H9 (cell line): Measurements from ENCODE around the gene SLC52A1. TPM values are rescaled to one million over a fixed set of nuclear protein-coding genes. Genes with fewer than 3 reads are reported as not detected.
A peak's percentile ranks its signal among the peaks of the same experiment; 100 is the strongest.

Experiments
- DNase-seq: peaks from one replicate; pipeline ENCODE4 v3.0.0-alpha.2; 2017
- H2AFZ ChIP-seq: one replicate; pipeline ENCODE4 v1.6.1; 2013; ENCODE audit warnings: mild to moderate bottlenecking, low read length, control low read depth, moderate library complexity
- H2AK5ac ChIP-seq: 2 replicates; pipeline ENCODE4 v1.6.1; 2013; ENCODE audit warnings: low read length, control low read depth, mixed read lengths; ENCODE audit not compliant: insufficient read length
- H2BK120ac ChIP-seq: one replicate; pipeline ENCODE4 v1.6.1; 2013; ENCODE audit warnings: low read depth, mild to moderate bottlenecking, low read length, control low read depth, inconsistent platforms; ENCODE audit not compliant: poor library complexity, severe bottlenecking
- H2BK12ac ChIP-seq: 2 replicates; pipeline ENCODE4 v1.6.1; 2013; ENCODE audit warnings: low read length, control low read depth, mixed read lengths, low read depth; ENCODE audit not compliant: insufficient read length
- H2BK15ac ChIP-seq: 2 replicates; pipeline ENCODE4 v1.6.1; 2013; ENCODE audit warnings: low read depth, low read length, control low read depth
- H2BK20ac ChIP-seq: one replicate; pipeline ENCODE4 v1.6.1; 2013; ENCODE audit warnings: low read depth, mild to moderate bottlenecking, low read length, control low read depth, inconsistent platforms; ENCODE audit not compliant: poor library complexity, severe bottlenecking
- H2BK5ac ChIP-seq: 2 replicates; pipeline ENCODE4 v1.6.1; 2013; ENCODE audit warnings: low read length, control low read depth, mixed read lengths; ENCODE audit not compliant: insufficient read length
- H3K14ac ChIP-seq: 2 replicates; pipeline ENCODE4 v1.6.1; 2013; ENCODE audit warnings: low read length, control low read depth; ENCODE audit not compliant: insufficient read depth
- H3K18ac ChIP-seq: 2 replicates; pipeline ENCODE4 v1.6.1; 2013; ENCODE audit warnings: low read depth, mild to moderate bottlenecking, mixed read lengths, low read length, control low read depth; ENCODE audit not compliant: insufficient read length
- H3K23ac ChIP-seq: 2 replicates; pipeline ENCODE4 v1.6.1; 2013; ENCODE audit warnings: low read length, control low read depth, mixed read lengths, low read depth; ENCODE audit not compliant: insufficient read length
- H3K23me2 ChIP-seq: 2 replicates; pipeline ENCODE4 v1.6.1; 2013; ENCODE audit warnings: low read depth, mild to moderate bottlenecking, mixed read lengths, low read length, control low read depth; ENCODE audit not compliant: insufficient read length, poor library complexity, severe bottlenecking
- H3K27ac ChIP-seq: 2 replicates; pipeline ENCODE4 v1.5.1; 2013; ENCODE audit warnings: low read length, control low read depth, mixed read lengths, low read depth; ENCODE audit not compliant: insufficient read length
- H3K27me3 ChIP-seq: 2 replicates; pipeline ENCODE4 v1.6.1; 2013; ENCODE audit warnings: low read length, control low read depth, inconsistent platforms; ENCODE audit not compliant: insufficient read depth
- H3K4ac ChIP-seq: 2 replicates; pipeline ENCODE4 v1.6.1; 2013; ENCODE audit warnings: low read depth, mild to moderate bottlenecking, control low read depth, inconsistent platforms, low read length, moderate library complexity
- H3K4me1 ChIP-seq: 2 replicates; pipeline ENCODE4 v1.6.1; 2013; ENCODE audit warnings: low read length, control low read depth, inconsistent platforms; ENCODE audit not compliant: insufficient read depth
- H3K4me2 ChIP-seq: 2 replicates; pipeline ENCODE4 v1.6.1; 2013; ENCODE audit warnings: low read length, control low read depth, mixed read lengths; ENCODE audit not compliant: insufficient read length, insufficient read depth
- H3K56ac ChIP-seq: 2 replicates; pipeline ENCODE4 v1.6.1; 2013; ENCODE audit warnings: low read depth, mild to moderate bottlenecking, mixed read lengths, low read length, control low read depth; ENCODE audit not compliant: insufficient read length
- H3K79me1 ChIP-seq: 2 replicates; pipeline ENCODE4 v1.6.1; 2013; ENCODE audit warnings: low read depth, mild to moderate bottlenecking, moderate library complexity, low read length, control low read depth, inconsistent platforms; ENCODE audit not compliant: insufficient read depth, poor library complexity, severe bottlenecking
- H3K79me2 ChIP-seq: 2 replicates; pipeline ENCODE4 v1.6.1; 2013; ENCODE audit warnings: low read length, control low read depth, inconsistent platforms; ENCODE audit not compliant: insufficient read depth
- H3K9ac ChIP-seq: 2 replicates; pipeline ENCODE4 v1.6.1; 2013; ENCODE audit warnings: low read length, control low read depth, mixed read lengths; ENCODE audit not compliant: insufficient read length; ENCODE audit errors: extremely low read depth
- H3K9me3 ChIP-seq: one replicate; pipeline ENCODE4 v1.6.1; 2013; ENCODE audit warnings: low read depth, low read length, inconsistent platforms; ENCODE audit not compliant: control insufficient read depth
- H3T11ph ChIP-seq: one replicate; pipeline ENCODE4 v1.6.1; 2013; ENCODE audit warnings: mild to moderate bottlenecking, low read length, control low read depth, inconsistent platforms
- H4K20me1 ChIP-seq: one replicate; pipeline ENCODE4 v1.6.1; 2013; ENCODE audit not compliant: control insufficient read depth, insufficient read length, insufficient read depth
- H4K5ac ChIP-seq: 2 replicates; pipeline ENCODE4 v1.6.1; 2013; ENCODE audit warnings: low read depth, mild to moderate bottlenecking, mixed read lengths, low read length, control low read depth; ENCODE audit not compliant: insufficient read length
- H4K8ac ChIP-seq: replicated peaks from 2 replicates; pipeline ENCODE4 v1.6.1; 2013; ENCODE audit warnings: low read length, control low read depth, mixed read lengths, low read depth; ENCODE audit not compliant: insufficient read length
- H4K91ac ChIP-seq: 2 replicates; pipeline ENCODE4 v1.6.1; 2013; ENCODE audit warnings: low read depth, mild to moderate bottlenecking, moderate library complexity, mixed read lengths, low read length, control low read depth; ENCODE audit not compliant: insufficient read length
- H3K27ac Mint-ChIP-seq, 3 experiments: 2 replicates in 2 of 3; 3 replicates in 1 of 3; pipeline ENCODE4 v1.8.0; 2020 to 2021; ENCODE audit warnings: mixed read lengths in 3 of 3, mild to moderate bottlenecking in 1 of 3, moderate library complexity in 1 of 3
- H3K27me3 Mint-ChIP-seq: 2 replicates; pipeline ENCODE4 v1.8.0; 2021; ENCODE audit warnings: low read depth, mild to moderate bottlenecking, moderate library complexity, mixed read lengths
- H3K36me3 Mint-ChIP-seq, 3 experiments: 2 replicates in 2 of 3; 3 replicates in 1 of 3; pipeline ENCODE4 v1.8.0; 2020 to 2021; ENCODE audit warnings: low read depth in 3 of 3, mixed read lengths in 3 of 3; ENCODE audit not compliant: insufficient read depth in 1 of 3
- H3K4me1 Mint-ChIP-seq, 2 experiments: 2 replicates each; pipeline ENCODE4 v1.8.0; 2020; ENCODE audit warnings: mixed read lengths in 2 of 2
- H3K4me3 Mint-ChIP-seq, 2 experiments: 2 replicates in 1 of 2; 3 replicates in 1 of 2; pipeline ENCODE4 v1.8.0; 2020 to 2021; ENCODE audit warnings: mild to moderate bottlenecking in 2 of 2, mixed read lengths in 2 of 2, moderate library complexity in 1 of 2
- H3K9me3 Mint-ChIP-seq, 2 experiments: 2 replicates in 1 of 2; 3 replicates in 1 of 2; pipeline ENCODE4 v1.8.0; 2020; ENCODE audit warnings: mild to moderate bottlenecking in 2 of 2, mixed read lengths in 2 of 2, moderate library complexity in 1 of 2
- CTCF ChIP-seq: fragments of 200-600 bp; sonication (generic); conservative IDR thresholded peaks from 3 replicates; pipeline ENCODE4 v1.8.0; 2021; ENCODE audit warnings: antibody characterized with exemption, mild to moderate bottlenecking
- WGBS: extraction: QIAGEN DNeasy Blood & Tissue Kit; methylation state at CpG from one replicate; pipeline ENCODE4 v1.1.7; 2013; ENCODE audit warnings: missing lambda C conversion rate, low lambda C conversion rate, mixed read lengths; ENCODE audit not compliant: insufficient read length; ENCODE audit errors: extremely low coverage; 5-methylcytosine and 5-hydroxymethylcytosine counted together
- total RNA-seq: library from RNA; stranded (reverse); gene quantifications from 2 replicates; pipeline ENCODE4 v1.2.1, GENCODE V29; 2021

SLC52A1 gene
- total RNA-seq, 1 experiment from 2014 or later = 0.17 TPM

GRCh38 chr17:5049314-5049841 is 14.2 kb upstream of the SLC52A1 start:
- no peak overlapping the region for H2BK12ac ChIP-seq
- Mint-ChIP-seq H3K4me3 (no peak overlapping the region), H3K9me3 (no peaks in the 10 kb centered on the region; a peak in 1 of 5 replicates), H3K27me3 (peaks cover 5% of the 10 kb centered on the region), H3K36me3 (no peaks in the 10 kb centered on the region; a peak in 1 of 7 replicates), H3K4me1 (no peaks in the 10 kb centered on the region), H3K27ac (peak overlapping the region; percentile 44 to 64 (median 46); a peak in 4 of 7 replicates)
- no CpG with 5 or more reads among the region's 5 CpGs for WGBS
- H3K27ac ChIP-seq = no peak overlapping the region
- H4K20me1 ChIP-seq = no peaks in the 10 kb centered on the region
- no peaks in the 10 kb centered on the region for H3K9me3 ChIP-seq
- H3K9ac ChIP-seq = no peak overlapping the region
- H2AK5ac ChIP-seq = no peak overlapping the region
- no peaks in the 10 kb centered on the region for H3K23me2 ChIP-seq
- H4K8ac ChIP-seq = no peak overlapping the region
- no peaks in the 10 kb centered on the region for H3K79me1 ChIP-seq
- H3K27me3 ChIP-seq = no peaks in the 10 kb centered on the region
- H3K79me2 ChIP-seq = no peaks in the 10 kb centered on the region
- no peak overlapping the region for H3K18ac ChIP-seq
- TF ChIP-seq CTCF = no peak
- no peak overlapping the region for H2BK20ac ChIP-seq
- no peak overlapping the region for H2AFZ ChIP-seq
- no peak for DNase-seq
- H3K4ac ChIP-seq = no peak overlapping the region
- no peak overlapping the region for H4K5ac ChIP-seq
- H3T11ph ChIP-seq = no peak overlapping the region
- H3K23ac ChIP-seq = no peak overlapping the region
- no peak overlapping the region for H4K91ac ChIP-seq
- no peak overlapping the region for H3K14ac ChIP-seq
- no peak overlapping the region for H3K4me2 ChIP-seq
- H2BK5ac ChIP-seq = no peak overlapping the region
- H3K56ac ChIP-seq = no peak overlapping the region
- no peaks in the 10 kb centered on the region for H3K4me1 ChIP-seq
- no peak overlapping the region for H2BK15ac ChIP-seq
- no peak overlapping the region for H2BK120ac ChIP-seq
